ENCODE results near the gene KCNIP1.

KCNIP1 gene

GRCh38 chr5:170656346-170656745 is 152.5 kb downstream of the KCNIP1 start:
- no peak for DNase-seq (ENCODE audit: extremely low spot score, insufficient read length, low read depth)
- FAIRE-seq: no peak

- FAIRE-seq: no peak
- no peak for DNase-seq (ENCODE audit: extremely low spot score, insufficient read length, low read depth)
These were observed 156.7 kb downstream of the KCNIP1 start for GRCh38 chr5:170660531-170660930.

GRCh38 chr5:170662966-170663365 is 159.1 kb downstream of the KCNIP1 start:
- DNase-seq (ENCODE audit: extremely low spot score, insufficient read length, low read depth): no peak
- no peak for FAIRE-seq

- FAIRE-seq (no peak), DNase-seq (ENCODE audit: extremely low spot score, insufficient read length, low read depth) (no peak)
These were observed 175.0 kb downstream of the KCNIP1 start for GRCh38 chr5:170678811-170679210.

- FAIRE-seq (no peak), DNase-seq (ENCODE audit: extremely low spot score, insufficient read length, low read depth) (no peak)
These were observed 177.2 kb downstream of the KCNIP1 start for GRCh38 chr5:170681013-170681433.

- FAIRE-seq (no peak), DNase-seq (ENCODE audit: extremely low spot score, insufficient read length, low read depth) (no peak)
These were observed 187.8 kb downstream of the KCNIP1 start for GRCh38 chr5:170691657-170692056.

- no peak for DNase-seq (ENCODE audit: extremely low spot score, insufficient read length, low read depth)
- FAIRE-seq: no peak
These were observed 189.9 kb downstream of the KCNIP1 start for GRCh38 chr5:170693701-170694100.

GRCh38 chr5:170694911-170695310 is 191.1 kb downstream of the KCNIP1 start:
- FAIRE-seq (no peak), DNase-seq (ENCODE audit: extremely low spot score, insufficient read length, low read depth) (no peak)

- no peak for DNase-seq (ENCODE audit: extremely low spot score, insufficient read length, low read depth)
- no peak for FAIRE-seq
These were observed 193.2 kb downstream of the KCNIP1 start for GRCh38 chr5:170697031-170697430.

GRCh38 chr5:170700503-170700902 is 196.7 kb downstream of the KCNIP1 start:
- FAIRE-seq: no peak
- no peak for DNase-seq (ENCODE audit: extremely low spot score, insufficient read length, low read depth)

GRCh38 chr5:170701334-170701733 is 197.5 kb downstream of the KCNIP1 start:
- DNase-seq (ENCODE audit: extremely low spot score, insufficient read length, low read depth) (no peak), FAIRE-seq (no peak)

- FAIRE-seq: no peak
- no peak for DNase-seq (ENCODE audit: extremely low spot score, insufficient read length, low read depth)
These were observed 200.8 kb downstream of the KCNIP1 start for GRCh38 chr5:170704417-170705192.

GRCh38 chr5:170709640-170710039 is 205.8 kb downstream of the KCNIP1 start:
- FAIRE-seq: no peak

GRCh38 chr5:170711300-170711699 is 207.5 kb downstream of the KCNIP1 start:
- no peak for DNase-seq (ENCODE audit: extremely low spot score, insufficient read length, low read depth)
- no peak for FAIRE-seq

More at GRCh38 chr5:170709640-170710039, 205.8 kb downstream of the KCNIP1 start:
- DNase-seq (ENCODE audit: extremely low spot score, insufficient read length, low read depth): no peak

- no peak for FAIRE-seq
These were observed 211.3 kb downstream of the KCNIP1 start for GRCh38 chr5:170715141-170715540.

GRCh38 chr5:170716396-170716795 is 212.6 kb downstream of the KCNIP1 start:
- FAIRE-seq (no peak), DNase-seq (ENCODE audit: extremely low spot score, insufficient read length, low read depth) (no peak)

More at GRCh38 chr5:170715141-170715540, 211.3 kb downstream of the KCNIP1 start:
- no peak for DNase-seq (ENCODE audit: extremely low spot score, insufficient read length, low read depth)

GRCh38 chr5:170719551-170719950 is 215.7 kb downstream of the KCNIP1 start:
- FAIRE-seq (no peak), DNase-seq (ENCODE audit: extremely low spot score, insufficient read length, low read depth) (no peak)

- FAIRE-seq: no peak
These were observed 216.4 kb downstream of the KCNIP1 start for GRCh38 chr5:170720179-170720578.

GRCh38 chr5:170720984-170721383 is 217.2 kb downstream of the KCNIP1 start:
- no peak for FAIRE-seq
- no peak for DNase-seq (ENCODE audit: extremely low spot score, insufficient read length, low read depth)

More at GRCh38 chr5:170720179-170720578, 216.4 kb downstream of the KCNIP1 start:
- no peak for DNase-seq (ENCODE audit: extremely low spot score, insufficient read length, low read depth)

GRCh38 chr5:170721681-170722080 is 217.9 kb downstream of the KCNIP1 start:
- FAIRE-seq (no peak), DNase-seq (ENCODE audit: extremely low spot score, insufficient read length, low read depth) (no peak)

- DNase-seq (ENCODE audit: extremely low spot score, insufficient read length, low read depth) (no peak), FAIRE-seq (no peak)
These were observed 218.5 kb downstream of the KCNIP1 start for GRCh38 chr5:170722316-170722715.

- FAIRE-seq (no peak), DNase-seq (ENCODE audit: extremely low spot score, insufficient read length, low read depth) (no peak)
These were observed 227.2 kb downstream of the KCNIP1 start for GRCh38 chr5:170731052-170731451.

Data from GM18507 (cell line).